ENCODE measurements around the gene PRR14.

DNA sequence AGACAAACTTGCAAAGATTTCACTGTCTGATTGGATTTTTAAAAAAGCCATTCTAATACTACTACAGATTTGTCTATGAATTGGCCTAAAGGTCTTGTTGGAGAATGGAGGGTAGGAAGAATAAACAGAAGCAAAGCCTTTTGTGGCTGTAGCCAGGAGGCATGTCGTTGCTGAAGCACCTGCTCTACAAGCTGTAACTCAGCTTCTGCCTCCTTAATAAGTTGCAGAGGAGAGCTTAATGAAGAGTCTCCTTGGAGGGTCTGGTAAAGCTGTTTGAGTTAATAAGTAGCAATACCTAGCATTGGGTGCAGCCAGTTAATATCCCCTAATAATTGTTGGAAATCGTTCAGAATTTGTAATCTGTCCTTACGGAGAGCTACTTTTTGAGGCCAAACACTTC lies 30.6 kb upstream of the PRR14 start:
- no peak for TF ChIP-seq ZSCAN29 (IDR thresholded peaks at IDR 0.05)
- no peak for TF ChIP-seq REST (IDR thresholded peaks at IDR 0.05; ENCODE audit: low read depth, low read length)
- TF ChIP-seq TCF12 (IDR thresholded peaks at IDR 0.05; ENCODE audit: low read depth, low read length): no peak
- TF ChIP-seq, protein P1, sequence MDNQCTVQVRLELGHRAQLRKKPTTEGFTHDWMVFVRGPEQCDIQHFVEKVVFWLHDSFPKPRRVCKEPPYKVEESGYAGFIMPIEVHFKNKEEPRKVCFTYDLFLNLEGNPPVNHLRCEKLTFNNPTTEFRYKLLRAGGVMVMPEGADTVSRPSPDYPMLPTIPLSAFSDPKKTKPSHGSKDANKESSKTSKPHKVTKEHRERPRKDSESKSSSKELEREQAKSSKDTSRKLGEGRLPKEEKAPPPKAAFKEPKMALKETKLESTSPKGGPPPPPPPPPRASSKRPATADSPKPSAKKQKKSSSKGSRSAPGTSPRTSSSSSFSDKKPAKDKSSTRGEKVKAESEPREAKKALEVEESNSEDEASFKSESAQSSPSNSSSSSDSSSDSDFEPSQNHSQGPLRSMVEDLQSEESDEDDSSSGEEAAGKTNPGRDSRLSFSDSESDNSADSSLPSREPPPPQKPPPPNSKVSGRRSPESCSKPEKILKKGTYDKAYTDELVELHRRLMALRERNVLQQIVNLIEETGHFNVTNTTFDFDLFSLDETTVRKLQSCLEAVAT (IDR thresholded peaks at IDR 0.05): no peak
- TF ChIP-seq NRF1 (conservative IDR thresholded peaks at IDR 0.05; ENCODE audit: low read depth, low read length): no peak
- no peak for TF ChIP-seq NFIC (IDR thresholded peaks at IDR 0.05; ENCODE audit: low read depth, low read length)
- TF ChIP-seq GABPA (IDR thresholded peaks at IDR 0.05; ENCODE audit: low read depth): no peak
- TF ChIP-seq RFX5 (IDR thresholded peaks at IDR 0.05; ENCODE audit: low read depth, low read length): no peak
- TF ChIP-seq BHLHE40 (IDR thresholded peaks at IDR 0.05; ENCODE audit: borderline replicate concordance in 1 of 2, low read depth in 2 of 2, low read length in 1 of 2): no peak
- TF ChIP-seq NR2C2 (IDR thresholded peaks at IDR 0.05; ENCODE audit: borderline replicate concordance, control insufficient read depth, insufficient read length, low read depth): no peak
- TF ChIP-seq, protein P2, sequence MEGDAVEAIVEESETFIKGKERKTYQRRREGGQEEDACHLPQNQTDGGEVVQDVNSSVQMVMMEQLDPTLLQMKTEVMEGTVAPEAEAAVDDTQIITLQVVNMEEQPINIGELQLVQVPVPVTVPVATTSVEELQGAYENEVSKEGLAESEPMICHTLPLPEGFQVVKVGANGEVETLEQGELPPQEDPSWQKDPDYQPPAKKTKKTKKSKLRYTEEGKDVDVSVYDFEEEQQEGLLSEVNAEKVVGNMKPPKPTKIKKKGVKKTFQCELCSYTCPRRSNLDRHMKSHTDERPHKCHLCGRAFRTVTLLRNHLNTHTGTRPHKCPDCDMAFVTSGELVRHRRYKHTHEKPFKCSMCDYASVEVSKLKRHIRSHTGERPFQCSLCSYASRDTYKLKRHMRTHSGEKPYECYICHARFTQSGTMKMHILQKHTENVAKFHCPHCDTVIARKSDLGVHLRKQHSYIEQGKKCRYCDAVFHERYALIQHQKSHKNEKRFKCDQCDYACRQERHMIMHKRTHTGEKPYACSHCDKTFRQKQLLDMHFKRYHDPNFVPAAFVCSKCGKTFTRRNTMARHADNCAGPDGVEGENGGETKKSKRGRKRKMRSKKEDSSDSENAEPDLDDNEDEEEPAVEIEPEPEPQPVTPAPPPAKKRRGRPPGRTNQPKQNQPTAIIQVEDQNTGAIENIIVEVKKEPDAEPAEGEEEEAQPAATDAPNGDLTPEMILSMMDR (IDR thresholded peaks at IDR 0.05 in 2 of 3, conservative IDR thresholded peaks at IDR 0.05 in 1 of 3; ENCODE audit: control insufficient read depth in 2 of 3, extremely low read depth in 1 of 3, insufficient read depth in 1 of 3, low read depth in 3 of 3, low read length in 3 of 3): no peak
- no peak for TF ChIP-seq EZH2 (IDR thresholded peaks at IDR 0.05; ENCODE audit: borderline replicate concordance, control insufficient read depth, low read depth, low read length)
- no peak for TF ChIP-seq BCL11A (IDR thresholded peaks at IDR 0.05; ENCODE audit: low read depth, low read length)
